ENCODE results near the gene BICD2.

The BICD2 gene

DNA sequence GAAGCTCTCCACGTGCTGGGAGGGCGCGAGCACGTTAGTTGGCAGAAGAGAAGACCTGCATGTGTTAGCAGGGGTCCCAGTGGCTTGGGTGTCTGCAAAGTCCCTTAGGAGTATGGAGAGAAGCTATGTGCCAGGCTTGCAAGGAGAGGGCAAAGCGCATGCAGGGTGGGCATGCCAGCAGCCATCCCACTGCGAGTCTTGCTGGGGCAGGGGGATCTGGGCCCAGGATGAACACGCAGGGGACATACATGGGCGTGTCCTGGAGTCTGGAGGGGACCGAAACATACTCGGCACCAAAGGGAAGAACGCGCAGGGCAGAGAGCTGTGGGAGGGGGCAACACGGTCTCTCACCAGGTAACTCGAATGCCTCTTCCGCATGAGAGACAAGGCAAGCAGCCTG, 51.1 kb downstream of the BICD2 start:
- no peak for DNase-seq

DNA sequence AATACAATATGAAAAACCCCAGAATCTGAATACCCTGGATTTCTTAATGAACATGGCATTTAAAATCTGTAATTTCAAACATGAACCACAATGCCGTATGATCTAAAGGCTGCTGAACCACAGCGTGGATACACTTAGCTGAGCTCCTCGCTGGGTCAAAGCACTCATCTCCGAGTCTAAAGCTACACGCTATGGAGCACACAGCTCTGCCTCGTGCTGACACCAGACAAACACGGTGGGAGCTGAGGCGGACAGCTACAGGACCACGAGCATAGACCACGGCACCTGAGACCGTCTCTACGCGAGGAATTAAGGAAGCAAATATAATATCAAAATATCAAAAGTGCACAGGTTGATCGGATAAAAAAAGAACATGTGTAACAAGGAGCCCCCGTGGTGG, 51.9 kb downstream of the BICD2 start:
- DNase-seq, result no peak

DNA sequence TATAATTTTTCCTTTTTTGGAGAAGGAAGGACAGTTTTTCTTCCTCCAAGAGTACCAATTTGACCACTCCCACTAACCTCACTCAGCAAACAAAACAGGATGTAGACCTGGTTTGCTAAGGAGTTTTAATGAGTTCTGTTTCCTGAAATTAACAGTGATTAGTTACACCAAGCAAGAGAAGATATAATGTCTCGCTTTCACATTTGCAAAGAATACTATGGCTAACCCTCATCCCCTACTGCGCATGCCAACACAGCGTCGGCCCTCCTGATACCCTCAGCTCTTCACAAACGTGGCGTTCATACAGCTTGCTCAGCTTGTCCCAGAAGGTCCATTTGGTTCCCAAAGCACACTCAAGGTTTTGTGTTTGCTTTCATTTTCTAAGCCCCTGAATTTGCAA, 52.8 kb downstream of the BICD2 start:
- DNase-seq, result no peak

DNA sequence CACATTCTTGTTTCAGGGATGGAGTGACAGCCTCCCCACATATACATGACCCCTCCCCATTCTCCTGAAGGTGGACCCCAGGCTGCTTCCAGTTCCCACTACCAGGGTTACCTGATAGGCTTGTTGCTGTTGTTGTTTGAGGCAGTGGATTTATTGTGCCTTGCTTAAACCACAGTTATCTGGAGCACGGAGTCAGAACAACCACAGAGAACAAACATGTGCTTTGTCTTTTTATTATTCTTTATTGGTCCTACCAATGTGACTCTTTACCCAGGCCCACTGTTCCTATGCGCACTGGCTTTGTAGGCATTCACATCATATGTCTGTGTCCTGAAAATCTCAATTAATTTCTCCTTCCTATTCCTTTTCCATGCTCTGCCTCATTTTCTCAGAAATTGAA, 53.5 kb downstream of the BICD2 start:
- no peak for DNase-seq

DNA sequence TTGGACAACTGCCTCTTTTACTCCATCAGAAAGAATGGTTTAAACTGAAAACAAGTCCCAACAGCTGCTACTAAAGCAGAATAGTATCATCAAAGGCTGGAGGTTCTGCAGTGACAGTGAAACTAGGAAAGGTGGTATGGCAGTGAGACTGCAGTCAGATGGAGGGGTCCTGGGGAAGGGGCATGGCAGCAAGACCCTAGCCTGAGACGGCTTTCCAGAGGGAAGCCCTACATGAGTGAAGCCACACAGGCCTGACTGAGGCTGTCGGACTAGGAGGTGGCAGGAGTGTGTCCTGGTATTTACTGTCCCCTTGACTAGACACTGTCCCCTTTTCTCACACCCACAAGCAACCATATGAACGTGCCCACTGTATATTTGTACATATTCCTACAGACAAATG, 54.3 kb downstream of the BICD2 start:
- no peak for DNase-seq

- DNase-seq, result no peak
These were observed 54.7 kb downstream of the BICD2 start for GRCh38 chr9:92709954-92710353.

DNA sequence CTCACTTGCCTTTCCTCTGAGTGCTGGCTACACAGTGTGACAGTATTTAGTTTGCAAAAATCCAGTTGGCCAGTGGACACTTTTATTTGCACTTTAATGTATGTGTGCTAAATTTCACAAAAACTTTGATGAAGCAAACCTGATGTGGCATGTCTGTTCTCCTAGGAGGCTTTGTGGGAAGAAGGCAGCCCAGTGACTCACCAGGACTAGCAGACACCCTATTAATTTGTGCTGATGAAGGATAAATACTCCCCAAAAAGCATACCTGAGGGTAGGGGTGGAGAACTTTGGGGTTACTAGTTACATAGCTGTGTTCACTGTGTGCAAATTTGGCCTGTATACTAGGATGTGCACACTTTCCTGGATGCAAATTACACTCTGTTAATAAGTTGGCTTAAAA, 55.4 kb downstream of the BICD2 start:
- DNase-seq, result no peak

- no peak for DNase-seq
These were observed 57.1 kb downstream of the BICD2 start for GRCh38 chr9:92707530-92707929.

- DNase-seq, result no peak
These were observed 58.3 kb downstream of the BICD2 start for GRCh38 chr9:92706218-92706940.

- DNase-seq, result no peak
These were observed 60.1 kb downstream of the BICD2 start for GRCh38 chr9:92704528-92704927.

GRCh38 chr9:92696619-92697018, 68.0 kb downstream of the BICD2 start:
- no peak for DNase-seq

- no peak for DNase-seq
These were observed 77.7 kb downstream of the BICD2 start for GRCh38 chr9:92686954-92687353.

- DNase-seq, result no peak
These were observed 79.6 kb downstream of the BICD2 start for GRCh38 chr9:92685022-92685421.

DNA sequence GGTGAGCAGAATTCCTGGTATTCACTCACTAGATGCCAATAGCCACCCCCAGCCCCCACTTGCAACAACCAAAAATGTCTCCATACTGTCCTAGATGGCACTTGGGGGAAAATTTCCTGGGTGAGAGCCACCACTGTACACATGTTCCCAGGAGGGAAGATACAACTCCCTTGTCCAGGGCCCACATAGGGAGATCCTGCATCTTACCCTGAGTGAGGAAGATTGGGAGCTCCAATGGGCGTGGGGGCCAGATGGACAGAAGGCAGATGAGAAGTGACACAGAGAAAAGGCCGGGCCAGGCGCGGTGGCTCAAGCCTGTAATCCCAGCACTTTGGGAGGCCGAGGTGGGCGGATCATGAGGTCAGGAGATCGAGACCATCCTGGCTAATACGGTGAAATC, 82.4 kb downstream of the BICD2 start:
- DNase-seq, result no peak

DNA sequence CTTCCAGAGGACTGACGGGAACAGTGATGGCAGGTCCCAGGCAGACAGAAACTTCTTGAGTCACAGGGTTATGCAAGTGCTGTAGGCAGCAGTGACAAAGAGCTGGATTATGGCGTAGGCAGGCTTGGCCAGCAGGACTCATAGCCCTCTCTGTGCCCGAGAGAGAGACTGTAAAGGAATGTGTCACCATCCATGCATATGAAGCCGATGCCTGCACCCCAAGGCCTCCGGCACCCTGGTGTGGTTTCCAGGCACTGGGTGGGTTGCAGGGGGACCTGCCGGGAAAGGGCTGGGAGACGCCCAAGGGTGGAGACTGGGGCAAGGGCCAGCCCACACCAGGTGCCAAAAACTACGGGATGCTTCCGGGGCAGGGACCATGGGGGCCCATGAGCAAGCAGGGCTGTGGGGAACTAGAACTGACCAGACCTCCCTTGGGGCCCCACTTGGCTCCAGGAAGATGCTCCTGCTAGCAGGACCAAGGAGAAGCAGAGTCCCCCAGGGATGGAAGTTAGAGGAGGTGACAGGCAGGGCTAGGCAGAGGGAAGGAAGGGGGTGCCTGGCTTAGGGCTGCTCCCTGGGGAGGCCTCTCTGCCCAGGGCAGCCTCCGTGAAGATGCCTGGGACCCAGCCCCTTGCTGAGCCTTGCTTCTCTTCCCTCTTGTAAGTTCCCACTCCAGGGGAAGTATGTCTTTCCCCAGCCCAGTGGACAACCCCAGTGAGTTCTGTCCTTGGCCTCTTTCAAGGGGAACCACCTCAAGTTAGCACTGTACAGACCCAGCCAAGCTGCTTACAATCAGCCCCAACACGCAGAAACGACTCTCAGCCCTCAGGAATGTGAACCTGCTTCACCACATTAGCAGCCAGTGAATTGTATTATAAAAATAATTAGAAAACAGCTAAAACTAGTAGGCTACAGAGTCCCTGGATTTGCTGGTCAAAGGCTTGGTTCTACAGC, 84.2 kb downstream of the BICD2 start:
- no peak for DNase-seq

GRCh38 chr9:92679413-92680165, 85.0 kb downstream of the BICD2 start:
- DNase-seq, result no peak

- DNase-seq, result no peak
These were observed 93.3 kb downstream of the BICD2 start for GRCh38 chr9:92671323-92671722.

DNA sequence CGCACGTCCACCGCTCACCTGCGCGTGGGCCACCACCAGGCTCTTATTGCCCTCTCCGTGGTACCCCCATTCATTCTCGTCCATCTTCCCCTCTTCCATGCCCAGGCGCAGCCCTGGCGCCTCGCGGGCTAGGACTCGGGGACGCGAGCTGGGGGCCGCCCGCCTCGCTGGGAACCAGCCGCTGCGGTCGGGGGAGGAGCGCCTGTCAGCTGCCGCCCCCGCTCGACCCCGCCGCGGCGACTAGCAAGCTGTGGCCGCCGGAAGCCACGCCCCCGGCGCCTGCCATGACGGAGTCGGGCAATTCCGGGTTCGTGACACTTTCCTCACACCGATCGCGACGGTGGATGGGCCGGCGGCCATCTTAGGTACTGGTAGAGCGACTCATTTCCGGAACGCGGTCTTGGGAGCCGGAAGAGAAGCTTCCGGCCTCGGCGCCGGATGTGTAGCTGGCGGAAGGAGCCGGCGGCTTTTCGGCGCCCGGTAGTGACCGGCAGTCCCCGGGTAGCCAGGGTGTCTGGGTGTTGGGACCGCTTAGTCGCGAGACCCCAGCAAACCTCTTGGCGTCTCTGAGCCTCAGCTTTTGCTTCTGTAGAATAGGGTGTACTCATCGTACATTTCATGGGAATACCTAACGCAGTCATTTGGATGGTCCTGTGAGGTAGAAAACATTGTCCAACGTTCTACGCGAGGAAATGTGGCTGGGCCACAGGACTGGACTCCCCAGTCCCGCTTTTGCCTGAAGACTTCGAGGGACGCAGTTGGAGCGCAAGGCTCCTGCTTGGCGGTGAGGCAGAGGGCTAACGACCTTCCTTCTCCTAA, 94.5 kb downstream of the BICD2 start, which contains the start of gene IPPK:
IPPK (minus strand) TSS at position 242 of the 819 bp plus-strand sequence; CDS start at position 99, 143 bp downstream.
- peak; percentile 98 for DNase-seq

GRCh38 chr9:92669527-92669889, 95.1 kb downstream of the BICD2 start:
- no peak for DNase-seq

- no peak for DNase-seq
These were observed 95.7 kb downstream of the BICD2 start for GRCh38 chr9:92668746-92669526.

DNA sequence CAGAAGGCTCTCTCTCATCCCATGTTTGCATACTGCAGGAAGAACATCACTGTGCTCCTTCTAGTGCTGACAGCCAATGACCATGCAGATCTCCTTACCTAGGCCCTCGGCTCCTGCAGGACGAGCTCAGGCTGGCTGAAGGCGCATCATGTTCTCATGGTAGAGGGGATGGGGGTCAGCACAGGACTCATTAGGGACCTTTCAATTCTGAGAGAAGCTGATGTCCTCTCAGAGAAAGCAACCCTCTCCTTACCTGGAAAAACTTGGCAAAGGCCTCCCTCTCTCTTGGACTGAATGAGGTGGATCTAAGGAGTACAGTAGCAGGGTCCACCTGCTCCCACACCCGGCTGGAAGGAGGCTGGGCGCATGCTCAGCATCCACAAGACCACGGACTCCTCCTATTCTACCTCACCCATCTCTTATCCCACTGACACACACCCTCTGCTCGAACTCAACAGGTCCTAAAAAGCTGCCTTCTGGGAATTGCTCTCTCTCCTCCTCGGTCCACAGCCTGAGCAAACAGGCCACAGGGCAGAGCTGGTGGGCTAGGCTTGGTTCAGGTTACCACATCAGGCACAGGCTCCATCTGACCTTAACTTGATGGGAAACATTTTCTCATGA, 97.6 kb downstream of the BICD2 start:
- DNase-seq, result no peak
